ENCODE results near the gene FAM174B. TPM values are rescaled to one million over a fixed set of nuclear protein-coding genes. Genes with fewer than 3 reads are reported as not detected.

The FAM174B gene
- total RNA-seq, 1 donor from 2014 or later, result 13.6 TPM

DNA sequence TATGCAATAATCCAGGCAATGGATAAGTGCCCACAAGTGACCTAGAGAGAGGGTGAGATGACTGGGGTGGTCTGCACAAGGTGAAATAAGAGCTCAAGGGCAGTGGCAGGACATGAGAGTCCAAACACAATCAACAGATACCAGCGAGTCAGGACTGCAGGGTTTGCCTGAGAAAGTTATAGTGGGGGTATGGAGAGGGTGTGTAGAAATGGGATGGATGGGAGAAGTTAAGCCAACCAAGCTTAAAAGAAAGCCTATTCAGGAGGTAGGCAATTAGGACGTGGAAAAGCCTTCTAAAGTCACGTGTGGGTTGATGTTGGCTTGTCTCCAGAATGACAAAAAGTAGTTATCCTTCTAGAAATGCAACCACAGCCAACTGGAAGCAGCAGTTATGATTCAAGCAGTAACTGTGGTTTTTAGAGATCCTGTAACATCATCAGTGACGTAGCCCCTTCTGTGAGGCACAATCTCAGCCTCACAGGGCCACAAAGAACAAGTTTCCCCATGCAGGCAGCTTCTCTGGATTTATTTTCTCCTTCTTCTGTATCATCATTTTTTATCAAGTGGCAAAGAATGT lies 56.1 kb downstream of the FAM174B start:
- DNase-seq, result no peak

- DNase-seq, result no peak
Measured at GRCh38 chr15:92597548-92597947, 58.0 kb downstream of the FAM174B start.

DNA sequence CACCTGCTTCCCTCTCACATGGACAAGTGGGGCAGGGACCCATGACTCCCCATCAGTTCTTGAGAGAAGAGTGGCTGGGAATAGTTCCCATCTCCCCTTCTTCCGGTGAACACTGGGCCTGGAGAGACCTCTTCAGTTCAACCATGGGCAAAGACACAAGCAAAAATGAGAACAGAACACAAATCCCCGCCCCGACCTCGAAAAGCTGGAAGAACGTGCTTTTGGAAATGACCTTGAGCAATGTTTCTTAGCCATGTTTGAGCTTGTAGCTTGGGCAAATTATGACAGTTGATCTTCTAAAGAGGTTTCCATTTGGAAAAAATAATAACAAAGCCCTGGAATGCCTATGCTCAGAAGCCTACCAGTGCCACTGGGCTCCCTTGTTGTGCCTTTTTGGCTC lies 59.0 kb downstream of the FAM174B start:
- no peak for DNase-seq

GRCh38 chr15:92595506-92596381 lies 59.8 kb downstream of the FAM174B start:
- DNase-seq, result no peak

- DNase-seq, result no peak
Measured at GRCh38 chr15:92591275-92591674, 64.3 kb downstream of the FAM174B start.

GRCh38 chr15:92586966-92587365 lies 68.6 kb downstream of the FAM174B start:
- no peak for DNase-seq

GRCh38 chr15:92586383-92586942 lies 69.1 kb downstream of the FAM174B start:
- no peak for DNase-seq

- no peak for DNase-seq
Measured at GRCh38 chr15:92584105-92584504, 71.5 kb downstream of the FAM174B start.

DNA sequence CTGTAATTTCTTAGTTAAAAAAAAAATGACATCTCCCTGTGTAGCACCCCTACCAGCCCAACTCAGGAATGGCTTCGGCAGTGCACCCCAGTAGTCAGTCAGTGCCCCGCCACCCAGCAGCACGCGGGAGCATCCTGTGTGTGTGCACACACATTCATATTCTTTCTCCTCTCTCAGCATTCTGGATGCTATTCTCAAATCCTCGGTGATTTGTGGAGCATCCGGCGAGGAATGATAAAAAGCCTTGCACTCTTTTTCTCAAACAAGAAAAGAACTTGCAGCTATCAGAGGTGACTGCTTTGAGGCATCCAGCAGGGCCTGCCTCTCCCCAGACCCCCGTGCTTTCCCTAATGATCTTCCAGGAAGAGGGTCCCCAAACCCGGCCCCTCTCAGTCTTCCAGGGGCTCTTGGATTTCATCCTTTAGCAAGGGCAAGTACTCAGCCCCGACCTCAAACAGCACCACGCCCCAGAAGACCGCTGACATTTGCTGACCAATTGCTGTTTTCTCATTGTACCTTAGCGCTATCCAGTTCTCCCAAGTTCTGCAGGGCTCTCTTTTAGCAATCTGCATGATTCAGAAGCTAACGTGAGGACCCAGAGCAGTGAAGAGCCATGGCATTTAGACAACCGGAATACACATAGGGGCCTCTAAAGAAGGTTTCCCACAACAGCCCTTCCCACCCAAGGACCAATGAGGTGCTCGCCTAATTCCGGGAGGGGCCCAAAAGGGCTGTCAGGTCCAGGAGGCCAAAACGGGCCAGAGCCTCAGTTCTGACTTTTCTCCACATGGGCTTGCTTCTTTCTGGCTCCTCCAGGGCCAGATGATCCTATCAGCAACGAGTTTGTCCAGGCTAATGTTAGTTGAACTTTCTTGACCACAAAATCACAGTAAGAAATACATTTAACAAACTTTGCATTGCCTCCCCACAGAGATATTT lies 72.2 kb downstream of the FAM174B start:
- no peak for DNase-seq

GRCh38 chr15:92582206-92582605 lies 73.4 kb downstream of the FAM174B start:
- DNase-seq, result no peak

DNA sequence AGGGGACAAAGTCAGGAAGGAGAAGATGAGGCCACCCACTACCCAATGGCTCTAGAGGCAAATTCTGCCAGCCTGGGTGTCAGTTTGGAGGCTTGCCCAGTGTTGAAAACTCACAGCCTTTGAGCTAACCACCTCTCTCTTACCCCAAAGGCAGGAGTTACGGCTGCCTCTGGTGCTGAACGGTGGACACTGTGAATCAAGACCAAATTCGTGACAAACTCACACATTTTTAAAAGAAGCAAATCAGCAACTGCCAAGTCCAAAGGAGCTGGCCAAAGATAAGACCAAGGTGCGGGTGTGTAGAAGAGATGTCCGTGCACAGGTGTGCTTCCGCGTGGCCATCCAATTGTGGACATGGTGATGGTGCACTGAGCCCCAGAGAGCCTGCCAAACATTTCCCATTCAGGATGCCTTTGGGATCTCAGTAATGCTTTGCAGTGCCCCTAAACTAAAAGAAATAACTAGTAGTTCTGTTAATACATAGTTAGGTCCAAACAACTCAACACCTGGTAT lies 74.6 kb downstream of the FAM174B start:
- no peak for DNase-seq

GRCh38 chr15:92580521-92580920 lies 75.1 kb downstream of the FAM174B start:
- DNase-seq, result no peak

GRCh38 chr15:92579931-92580470 lies 75.6 kb downstream of the FAM174B start:
- DNase-seq, result no peak

DNA sequence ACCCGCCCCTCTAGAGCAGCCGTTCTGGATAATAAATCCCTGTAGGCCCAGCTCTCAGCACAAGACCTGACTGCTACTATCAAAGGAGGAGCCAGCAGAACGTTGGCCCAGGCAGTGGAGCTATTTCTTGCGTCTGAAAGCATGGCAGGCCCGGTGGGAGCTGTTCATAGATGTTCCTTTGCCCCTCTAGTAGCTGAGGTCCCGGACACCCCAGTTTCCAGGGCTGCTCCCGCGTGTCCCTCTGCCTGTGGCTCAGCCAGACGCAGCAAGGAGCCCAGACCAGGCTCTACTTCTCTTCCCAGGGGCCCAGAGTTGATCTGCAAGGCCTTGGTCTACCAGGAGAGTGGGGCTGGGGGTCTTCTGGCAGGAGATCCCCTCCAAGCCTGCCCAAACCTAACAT lies 76.1 kb downstream of the FAM174B start:
- no peak for DNase-seq

DNA sequence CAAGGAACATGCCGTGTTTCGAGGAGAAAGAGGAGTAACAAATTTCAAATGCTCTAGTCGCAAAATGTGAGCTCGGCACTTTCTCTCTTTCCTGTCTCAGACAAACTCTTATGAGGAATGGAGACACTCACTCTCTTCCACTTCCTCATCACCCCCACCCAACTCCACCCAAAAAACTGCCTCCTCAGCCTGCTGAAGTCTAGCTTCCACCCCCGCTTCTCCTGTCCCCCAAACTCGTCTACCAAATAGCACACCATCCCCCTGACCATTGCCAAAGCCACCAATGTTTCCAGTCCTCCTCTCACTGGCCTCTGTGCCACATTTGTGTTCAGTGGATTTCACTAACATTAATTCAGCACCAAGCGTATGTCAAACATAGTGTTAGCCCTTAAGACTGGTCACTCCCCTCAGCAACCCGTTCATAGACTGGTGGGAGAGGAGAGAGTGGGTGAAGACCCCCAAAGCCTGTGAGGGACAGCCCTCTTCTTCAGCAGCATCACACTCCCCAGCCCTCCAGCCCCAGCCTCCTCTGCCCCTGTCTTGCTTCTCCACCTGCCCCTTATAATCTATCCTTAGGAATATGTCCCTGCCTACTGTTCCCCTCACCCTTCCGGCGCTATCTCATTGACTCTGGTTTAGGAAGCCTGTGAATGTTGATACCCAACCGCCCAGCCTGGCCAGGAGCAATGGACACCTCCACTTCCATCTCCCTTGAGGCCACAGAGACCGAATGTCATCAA lies 77.3 kb downstream of the FAM174B start:
- DNase-seq, result no peak

GRCh38 chr15:92576597-92577200 lies 78.9 kb downstream of the FAM174B start:
- DNase-seq, result no peak

DNA sequence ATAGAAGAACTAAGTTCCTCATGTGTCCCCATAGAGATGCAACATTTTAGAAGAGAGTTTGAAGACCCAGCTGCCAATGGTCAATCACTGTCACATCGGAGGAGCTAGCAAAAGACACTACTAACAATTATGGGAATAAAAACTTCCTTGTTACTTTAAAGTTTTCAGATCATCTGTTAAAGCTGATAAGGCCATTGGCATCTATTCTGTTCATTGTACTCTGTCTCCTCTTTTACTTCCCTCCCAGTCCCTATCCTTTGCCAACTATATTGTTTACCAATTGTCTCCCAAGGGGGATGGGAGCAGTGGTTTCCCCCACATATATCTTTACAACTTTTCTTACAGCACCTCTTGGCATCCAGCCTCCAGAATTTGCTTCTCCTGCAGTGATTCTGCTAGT lies 81.0 kb downstream of the FAM174B start:
- DNase-seq, result no peak

DNA sequence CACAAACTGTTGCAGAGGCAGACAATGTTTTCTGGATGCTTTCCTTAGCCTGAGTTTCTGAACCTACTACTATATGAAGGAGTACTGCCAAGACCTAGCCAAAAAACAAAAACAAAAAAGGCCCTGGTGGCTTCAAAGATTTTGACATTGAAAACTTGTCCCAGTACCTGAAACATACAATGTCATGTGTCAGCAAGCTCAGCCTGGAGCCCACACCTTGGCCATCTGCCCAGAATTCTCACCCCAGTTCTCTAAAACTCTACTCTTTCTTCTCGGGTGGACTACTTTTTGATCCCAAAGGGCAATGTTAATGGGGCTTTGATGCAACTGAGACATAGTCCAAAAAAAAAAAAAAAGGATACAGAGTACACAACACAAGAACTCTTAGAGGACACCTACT lies 81.4 kb downstream of the FAM174B start:
- no peak for DNase-seq

GRCh38 chr15:92571824-92572223 lies 83.8 kb downstream of the FAM174B start:
- no peak for DNase-seq

GRCh38 chr15:92570391-92570790 lies 85.2 kb downstream of the FAM174B start:
- no peak for DNase-seq

- no peak for DNase-seq
Measured at GRCh38 chr15:92569778-92570177, 85.8 kb downstream of the FAM174B start.

Data from occipital lobe (tissue), 2 donors.